ENCODE measurements around the gene MORF4L1.
A peak's percentile ranks its signal among the peaks of the same experiment; 100 is the strongest.
"Not testable (repeated sequence)": the region's sequence is repeated elsewhere in the genome, so short reads cannot be mapped to it uniquely, and the experiment has no call there.

The MORF4L1 gene

GRCh38 chr15:78925956-78926743 lies 53.5 kb downstream of the MORF4L1 start:
- DNase-seq (ENCODE audit: low read depth in 2 of 2), result no peak

DNA sequence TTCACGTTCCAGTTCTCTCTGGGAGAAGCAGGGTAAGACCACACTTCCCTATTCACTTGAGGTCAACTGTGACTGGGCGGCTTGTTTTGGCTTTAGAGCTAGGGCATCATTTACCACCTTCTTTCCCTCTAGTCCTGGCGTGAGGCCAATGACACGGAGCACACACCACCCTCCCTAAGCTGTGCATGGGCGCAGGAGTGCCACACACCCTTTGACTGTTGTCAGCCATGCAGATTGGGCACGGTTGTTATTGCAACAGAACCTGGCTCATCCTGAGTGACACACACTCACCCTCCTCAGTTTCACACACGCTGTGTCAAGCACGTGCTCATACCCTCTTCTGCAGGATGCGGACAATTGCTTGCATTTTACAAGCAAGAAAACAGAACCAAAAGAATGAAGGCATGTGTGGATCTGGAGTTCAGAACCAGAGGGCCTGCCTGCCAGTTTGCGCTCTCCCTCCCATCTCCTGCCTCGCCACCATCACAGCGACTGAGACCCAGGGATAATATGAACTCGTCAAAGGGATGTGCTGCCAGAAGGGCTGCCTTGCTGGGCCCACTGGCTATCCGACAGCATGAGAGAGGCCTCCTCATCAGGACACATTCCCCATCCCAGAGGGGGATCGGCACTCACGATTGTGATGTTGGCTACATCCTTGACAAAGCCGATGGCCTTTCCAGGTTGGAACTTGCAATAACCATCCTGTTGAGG lies 54.5 kb downstream of the MORF4L1 start:
- no peak for DNase-seq (ENCODE audit: low read depth in 2 of 2)

GRCh38 chr15:78928176-78928575 lies 55.5 kb downstream of the MORF4L1 start:
- not testable (repeated sequence) for DNase-seq (ENCODE audit: low read depth in 2 of 2)

DNA sequence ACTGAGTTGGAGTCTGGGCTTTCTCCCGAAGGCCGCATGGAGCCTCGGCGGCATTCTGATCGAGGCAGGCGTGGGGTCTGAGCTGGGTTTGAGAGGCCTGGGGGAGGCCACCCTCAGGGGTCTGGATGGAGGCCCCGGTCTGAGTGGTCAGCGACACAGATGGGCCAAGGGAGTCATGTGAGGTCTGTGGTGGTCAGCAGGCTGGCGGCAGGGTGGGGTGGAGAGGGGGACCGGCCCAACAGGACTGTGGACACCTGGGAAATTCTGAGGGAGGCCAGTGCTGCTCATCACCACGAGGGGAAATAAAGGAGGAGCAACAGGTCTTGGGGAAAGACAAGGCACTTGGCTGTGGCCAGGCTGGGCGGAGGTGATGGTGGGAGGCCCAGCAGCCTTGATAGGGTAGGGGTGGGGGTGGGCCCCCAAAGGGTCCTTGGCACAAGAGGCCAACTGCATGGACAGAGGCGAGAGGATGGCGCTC lies 56.0 kb downstream of the MORF4L1 start:
- DNase-seq (ENCODE audit: low read depth in 2 of 2), result no peak

DNA sequence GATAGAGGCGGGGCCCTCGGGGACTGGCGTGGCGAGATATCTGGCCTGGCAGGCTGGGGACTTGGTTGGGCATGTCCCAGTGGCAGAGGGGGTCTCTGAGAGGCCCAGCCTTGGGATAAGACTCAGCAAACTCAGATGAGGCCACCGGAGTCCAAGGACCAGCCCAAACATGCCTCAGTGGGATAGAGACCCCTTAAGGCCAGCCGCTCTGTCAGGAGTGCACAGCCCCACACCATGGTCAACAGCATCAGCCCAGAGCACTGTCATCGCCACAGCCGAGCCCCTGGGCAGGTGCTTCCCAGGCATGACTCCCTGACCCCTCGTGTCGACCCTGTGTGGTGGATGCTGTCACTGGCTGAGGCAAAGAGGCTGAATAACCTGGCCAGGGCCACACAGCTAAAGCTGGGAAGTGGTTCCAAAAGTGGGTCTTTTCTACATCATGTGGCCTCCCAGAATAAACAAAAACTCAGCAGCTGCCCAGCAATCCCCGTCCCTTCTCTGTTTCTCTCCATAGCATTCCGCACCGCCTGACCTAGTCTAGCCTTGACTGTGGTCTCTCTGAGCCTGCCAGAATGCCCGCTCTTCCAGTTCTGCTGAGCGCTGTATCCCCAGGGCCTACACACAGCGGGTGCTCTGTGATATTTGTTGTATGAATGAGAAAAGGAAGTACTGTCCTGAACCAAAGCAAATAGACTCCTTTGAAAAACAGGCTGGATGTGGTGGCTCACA lies 57.0 kb downstream of the MORF4L1 start:
- DNase-seq (ENCODE audit: low read depth in 2 of 2), result no peak

GRCh38 chr15:78930577-78931388 lies 58.1 kb downstream of the MORF4L1 start:
- DNase-seq (ENCODE audit: low read depth in 2 of 2), result no peak

GRCh38 chr15:78931439-78932257 lies 59.0 kb downstream of the MORF4L1 start:
- no peak for DNase-seq (ENCODE audit: low read depth in 2 of 2)

DNA sequence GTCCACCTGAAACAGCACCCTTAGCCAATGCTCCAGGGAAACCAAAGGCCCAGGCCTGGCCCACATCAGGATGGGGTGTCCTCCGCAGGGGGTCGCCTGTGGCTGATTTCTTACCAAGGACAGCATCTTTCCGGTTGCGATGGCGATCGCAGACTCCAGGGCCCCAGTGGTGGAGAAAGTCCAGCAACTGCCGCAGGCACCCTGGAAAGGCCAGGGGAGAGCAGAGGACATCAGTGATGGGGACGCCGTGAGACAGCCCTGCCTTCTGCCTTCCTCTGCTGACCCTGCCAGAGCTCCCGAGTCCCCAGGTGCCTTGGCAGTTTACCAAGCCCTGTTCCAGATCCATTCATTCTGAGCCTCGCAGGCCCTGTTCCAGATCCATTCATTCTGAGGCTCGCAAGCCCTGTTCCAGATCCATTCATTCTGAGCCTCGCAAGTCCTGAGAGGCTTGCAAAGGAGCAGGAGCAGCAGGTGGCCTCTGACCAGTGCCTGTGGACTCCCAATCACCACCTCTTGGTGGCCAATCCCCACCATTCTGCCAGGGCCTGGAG lies 59.6 kb downstream of the MORF4L1 start:
- no peak for DNase-seq (ENCODE audit: low read depth in 2 of 2)

GRCh38 chr15:78933187-78933822 lies 60.6 kb downstream of the MORF4L1 start:
- no peak for DNase-seq (ENCODE audit: low read depth in 2 of 2)

DNA sequence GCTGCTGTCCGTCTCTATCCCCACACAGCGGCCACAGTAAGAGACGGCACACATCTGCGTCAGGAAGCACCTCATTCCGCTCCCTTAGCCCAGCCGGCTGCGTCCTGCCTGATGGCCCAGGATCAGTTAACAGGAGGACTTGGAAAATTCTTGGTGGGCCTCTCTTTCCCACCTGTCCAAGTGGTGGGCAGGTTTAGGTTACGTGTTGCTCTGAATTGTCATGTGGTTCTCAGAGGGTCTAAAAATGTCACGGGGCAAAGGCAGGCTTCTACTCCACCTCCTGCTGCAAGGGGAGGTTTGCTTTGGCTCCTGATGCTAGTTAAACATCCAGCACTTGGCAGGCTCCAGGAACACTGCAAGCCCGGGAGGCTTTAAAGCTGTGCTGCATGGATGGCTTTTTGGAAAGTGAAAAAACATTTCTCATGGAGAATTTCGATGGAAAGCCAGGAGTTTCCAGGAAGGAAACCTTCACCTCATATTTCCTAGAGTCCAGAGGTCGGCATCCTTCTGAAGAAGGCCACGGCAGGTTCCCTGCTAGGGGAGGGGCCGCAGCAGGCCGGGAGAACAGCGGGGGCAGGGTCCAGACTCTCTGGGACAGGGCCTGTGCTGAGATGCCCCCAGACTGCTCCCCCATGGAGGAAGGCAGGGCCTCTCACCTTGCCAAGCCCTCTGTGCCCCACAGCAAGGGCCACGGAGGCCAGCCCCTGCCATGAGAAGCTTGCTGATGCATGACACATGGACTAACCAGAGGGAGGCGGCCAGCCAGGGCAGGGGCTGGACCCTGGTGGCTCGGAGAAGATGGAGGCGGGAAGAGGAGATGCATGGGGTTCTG lies 61.3 kb downstream of the MORF4L1 start:
- no peak for DNase-seq (ENCODE audit: low read depth in 2 of 2)

- DNase-seq (ENCODE audit: low read depth in 2 of 2), result no peak
These were observed 61.9 kb downstream of the MORF4L1 start for GRCh38 chr15:78934655-78935023.

DNA sequence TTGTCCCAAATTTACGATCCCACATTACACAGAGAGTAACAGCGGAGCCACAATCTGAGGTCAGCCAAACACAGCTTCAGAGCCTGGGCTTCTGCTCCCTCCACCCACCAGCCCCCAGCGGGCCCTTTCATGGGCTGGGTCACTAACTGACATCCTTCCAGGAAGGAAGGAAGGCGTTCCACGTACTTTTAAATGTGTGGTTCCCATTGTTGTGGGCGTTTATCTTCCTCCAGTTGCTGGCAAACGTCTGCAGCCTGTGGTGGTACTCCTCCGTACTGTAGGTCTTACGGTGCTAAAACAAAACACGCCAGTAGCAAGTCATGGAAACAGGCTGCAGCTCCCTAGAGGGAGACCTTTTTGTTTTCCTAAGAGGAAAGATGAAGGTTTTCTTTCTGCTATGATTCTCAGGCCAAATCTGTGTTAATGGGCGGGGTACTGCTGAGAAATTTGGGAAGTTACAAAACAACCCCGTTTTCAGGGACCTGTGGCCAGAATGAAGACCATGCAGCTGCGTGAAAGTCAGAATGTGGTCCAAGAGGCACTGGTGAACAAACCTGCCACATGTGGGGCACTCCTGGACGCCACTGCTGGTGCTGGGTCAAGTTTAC lies 64.5 kb downstream of the MORF4L1 start:
- DNase-seq (ENCODE audit: low read depth in 2 of 2), result no peak

DNA sequence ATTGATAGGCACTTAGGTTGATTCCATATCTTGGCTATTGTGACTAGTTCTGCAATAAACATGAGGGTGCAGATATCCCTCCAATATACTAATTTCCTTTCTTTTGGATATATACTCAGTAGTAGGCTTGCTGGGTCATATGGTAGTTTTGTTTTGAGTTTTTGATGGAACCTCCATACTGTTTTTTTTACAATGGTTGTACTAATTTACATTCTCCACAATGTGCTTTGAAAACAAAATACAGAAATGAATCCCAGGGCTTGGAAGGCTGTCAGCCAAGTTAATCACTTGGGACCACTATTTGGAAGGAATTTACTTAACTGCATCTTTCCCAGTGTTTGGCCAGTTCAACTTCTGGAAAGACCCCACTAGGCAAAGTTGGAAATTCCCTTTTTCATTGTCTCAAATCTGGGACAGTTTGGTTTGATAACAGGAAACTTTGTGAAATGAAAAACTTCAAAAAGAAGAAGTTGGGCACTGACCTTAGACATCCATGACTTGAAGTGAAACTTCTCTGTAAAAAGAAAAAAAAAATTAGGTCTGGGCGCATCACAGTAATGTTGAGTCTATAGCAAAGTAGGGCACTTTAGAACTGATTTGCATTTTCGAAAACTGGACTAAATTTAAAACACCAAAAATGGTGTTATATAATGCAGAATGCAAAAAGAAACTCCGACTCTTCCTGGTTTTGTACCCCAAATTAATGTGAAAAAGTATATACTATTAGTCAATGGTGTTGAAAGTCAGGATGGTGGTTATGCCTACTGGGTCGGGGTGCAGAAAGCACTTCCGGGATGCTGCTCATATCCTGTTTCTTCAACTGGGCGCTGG lies 66.2 kb downstream of the MORF4L1 start:
- DNase-seq (ENCODE audit: low read depth in 2 of 2), result no peak

DNA sequence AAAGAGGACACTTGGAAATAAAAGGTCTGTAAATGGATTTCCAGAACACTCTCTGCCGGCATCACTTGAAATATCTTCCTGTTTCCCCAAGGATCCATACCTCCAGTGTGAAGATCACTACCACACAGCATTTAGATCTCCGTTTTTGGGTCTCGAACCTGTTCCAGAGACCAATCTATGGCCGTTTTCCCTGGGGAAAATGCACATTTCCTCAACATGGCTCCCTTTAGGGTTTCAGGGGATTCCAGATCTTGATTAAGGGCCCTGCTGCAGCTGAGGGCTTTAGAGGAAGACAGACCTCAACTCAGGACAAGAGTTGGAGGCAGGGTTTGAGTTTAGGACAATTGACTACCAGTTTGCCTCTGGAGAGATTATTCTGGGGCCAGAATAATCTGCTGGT lies 70.1 kb downstream of the MORF4L1 start:
- DNase-seq (ENCODE audit: low read depth in 2 of 2), result no peak

DNA sequence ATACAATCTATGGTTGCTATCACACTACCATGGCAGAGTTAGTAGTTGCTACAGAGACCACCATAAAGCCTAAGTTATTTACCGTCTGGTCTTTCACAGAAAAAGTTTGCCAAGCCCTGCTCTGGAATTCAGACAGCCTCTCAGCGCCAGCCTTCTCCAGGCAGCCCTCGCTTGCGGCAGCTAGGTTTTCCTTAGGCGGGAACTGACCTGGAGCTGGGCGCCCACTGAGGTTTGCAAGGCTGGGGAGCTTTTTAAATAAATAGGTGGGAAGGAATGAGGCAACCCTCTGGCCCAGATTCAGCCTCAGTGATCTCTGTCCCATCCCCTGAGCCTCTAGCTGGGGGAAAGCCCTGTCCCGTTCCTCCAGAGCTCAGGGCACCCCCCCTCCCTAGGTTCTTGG lies 71.0 kb downstream of the MORF4L1 start:
- DNase-seq (ENCODE audit: low read depth in 2 of 2), result no peak

- DNase-seq (ENCODE audit: low read depth in 2 of 2), result no peak
These were observed 71.5 kb downstream of the MORF4L1 start for GRCh38 chr15:78944202-78944625.

- peak; percentile 46 to 50 for DNase-seq (ENCODE audit: low read depth in 2 of 2)
These were observed 72.1 kb downstream of the MORF4L1 start, which contains the start of gene CTSH for GRCh38 chr15:78944669-78945407. Gene CTSH, minus strand, starts transcription at chr15:78945046. Its CDS starts 65 bp downstream, at chr15:78944981.

Measured in stimulated activated CD8-positive, alpha-beta memory T cell treated with anti-CD3 and anti-CD28 coated beads, Interleukin-15, amount 100 ng/mL, for 4 hours (primary cell).